Left forelimb (tissue), 1 donor: Measurements from ENCODE around the gene SIPA1.
A peak's percentile ranks its signal among the peaks of the same experiment; 100 is the strongest.
"Not testable (repeated sequence)": the region's sequence is repeated elsewhere in the genome, so short reads cannot be mapped to it uniquely, and the experiment has no call there.

ENCODE experiments used
- DNase-seq: peaks from one replicate; pipeline ENCODE4 v3.0.0-alpha.2; 2018; ENCODE audit warnings: low spot score

SIPA1 gene

GRCh38 chr11:65660038-65660437, 22.1 kb downstream of the SIPA1 start:
- no peak for DNase-seq

- not testable (repeated sequence) for DNase-seq
These were observed 23.0 kb downstream of the SIPA1 start for GRCh38 chr11:65660908-65661307.

- no peak for DNase-seq
These were observed 23.8 kb downstream of the SIPA1 start for GRCh38 chr11:65661599-65662246.

- no peak for DNase-seq
These were observed 24.4 kb downstream of the SIPA1 start for GRCh38 chr11:65662247-65662798.

GRCh38 chr11:65662799-65663638, 25.1 kb downstream of the SIPA1 start, which contains the start of gene RELA:
Gene RELA, minus strand, starts transcription at chr11:65662916. Its CDS starts 84 bp downstream, at chr11:65662832.
- DNase-seq: peak; percentile 97

GRCh38 chr11:65663639-65664200, 25.8 kb downstream of the SIPA1 start:
- DNase-seq: no peak

- DNase-seq: no peak
These were observed 34.4 kb downstream of the SIPA1 start for GRCh38 chr11:65672180-65672860.

- no peak for DNase-seq
These were observed 35.1 kb downstream of the SIPA1 start for GRCh38 chr11:65672982-65673381.

- no peak for DNase-seq
These were observed 42.4 kb downstream of the SIPA1 start for GRCh38 chr11:65680192-65680743.

GRCh38 chr11:65683480-65683879, 45.6 kb downstream of the SIPA1 start:
- not testable (repeated sequence) for DNase-seq

- no peak for DNase-seq
These were observed 48.1 kb downstream of the SIPA1 start for GRCh38 chr11:65685981-65686380.

GRCh38 chr11:65691847-65692246, 53.9 kb downstream of the SIPA1 start:
- not testable (repeated sequence) for DNase-seq

- no peak for DNase-seq
These were observed 54.5 kb downstream of the SIPA1 start for GRCh38 chr11:65692367-65692766.

GRCh38 chr11:65695459-65696241, 57.7 kb downstream of the SIPA1 start:
- DNase-seq: no peak

- no peak for DNase-seq
These were observed 59.1 kb downstream of the SIPA1 start for GRCh38 chr11:65696802-65697552.

- DNase-seq: no peak
These were observed 60.3 kb downstream of the SIPA1 start for GRCh38 chr11:65698205-65698604.

- no peak for DNase-seq
These were observed 61.4 kb downstream of the SIPA1 start for GRCh38 chr11:65699306-65699705.

- no peak for DNase-seq
These were observed 62.5 kb downstream of the SIPA1 start for GRCh38 chr11:65700399-65700798.
